GM21717 (cell line): ENCODE results near the gene EZH2.

Source experiments
- ATAC-seq: cut with Tn5 transposase; IDR thresholded peaks from one replicate; pipeline ENCODE4 v1.9.1; 2021; ENCODE audit warnings: mild to moderate bottlenecking, moderate library complexity; ENCODE audit not compliant: unreplicated experiment

The EZH2 gene

DNA sequence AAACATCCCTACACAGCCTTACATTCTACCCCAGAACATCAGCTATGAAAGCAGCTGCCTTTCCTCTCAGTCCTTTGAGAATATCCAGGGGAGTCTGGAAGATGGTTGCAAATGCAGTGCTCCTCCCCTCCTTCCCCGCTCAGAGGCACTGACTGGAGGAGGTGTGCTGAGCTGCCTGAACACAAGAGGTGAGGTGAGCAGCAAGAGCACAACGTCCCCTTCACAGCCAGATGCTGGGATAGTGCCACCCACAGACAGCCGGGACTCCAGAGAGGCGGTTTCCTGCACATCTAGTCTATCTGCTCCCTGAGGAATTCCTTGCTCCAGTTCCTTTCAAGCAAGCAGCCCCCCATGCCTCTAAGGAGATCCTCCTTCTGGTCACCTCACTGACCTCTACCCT lies 74.2 kb downstream of the EZH2 start:
- no peak for ATAC-seq

DNA sequence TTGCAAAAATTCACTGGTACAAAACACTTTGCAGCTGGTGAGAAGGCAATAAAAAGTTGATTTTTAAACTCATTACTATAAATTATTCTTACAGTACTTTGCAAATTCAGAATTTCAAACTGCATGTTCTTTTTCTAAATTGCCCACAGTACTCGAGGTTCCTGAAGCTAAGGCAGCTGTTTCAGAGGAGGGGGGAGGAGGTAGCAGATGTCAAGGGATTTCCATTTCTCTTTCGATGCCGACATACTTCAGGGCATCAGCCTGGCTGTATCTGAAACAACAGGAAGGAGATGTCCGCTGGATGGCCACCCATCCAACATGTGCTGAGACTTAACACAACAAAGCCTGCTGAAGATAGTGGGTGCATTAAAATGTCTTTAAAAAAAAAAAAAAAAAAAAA lies 76.7 kb downstream of the EZH2 start:
- ATAC-seq: no peak

DNA sequence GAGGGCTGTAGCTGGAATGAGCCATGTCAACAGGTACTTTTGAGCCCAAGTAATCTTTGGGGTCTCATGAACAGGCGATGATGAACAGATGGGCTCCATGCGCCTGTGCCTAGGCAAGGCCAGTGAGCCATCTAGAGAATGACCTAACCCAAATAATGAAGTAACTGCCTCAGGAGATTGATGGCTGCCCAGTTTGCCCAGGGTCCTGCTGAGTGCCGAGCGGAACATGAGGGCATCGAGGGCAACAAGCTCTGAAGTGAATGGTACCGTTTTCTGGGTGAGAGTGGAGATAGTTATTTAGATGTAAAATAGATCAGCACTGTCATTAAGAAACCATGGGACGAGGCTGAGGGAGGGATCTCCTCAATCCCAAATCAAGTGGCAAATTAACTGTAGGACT lies 77.9 kb downstream of the EZH2 start:
- ATAC-seq: no peak

DNA sequence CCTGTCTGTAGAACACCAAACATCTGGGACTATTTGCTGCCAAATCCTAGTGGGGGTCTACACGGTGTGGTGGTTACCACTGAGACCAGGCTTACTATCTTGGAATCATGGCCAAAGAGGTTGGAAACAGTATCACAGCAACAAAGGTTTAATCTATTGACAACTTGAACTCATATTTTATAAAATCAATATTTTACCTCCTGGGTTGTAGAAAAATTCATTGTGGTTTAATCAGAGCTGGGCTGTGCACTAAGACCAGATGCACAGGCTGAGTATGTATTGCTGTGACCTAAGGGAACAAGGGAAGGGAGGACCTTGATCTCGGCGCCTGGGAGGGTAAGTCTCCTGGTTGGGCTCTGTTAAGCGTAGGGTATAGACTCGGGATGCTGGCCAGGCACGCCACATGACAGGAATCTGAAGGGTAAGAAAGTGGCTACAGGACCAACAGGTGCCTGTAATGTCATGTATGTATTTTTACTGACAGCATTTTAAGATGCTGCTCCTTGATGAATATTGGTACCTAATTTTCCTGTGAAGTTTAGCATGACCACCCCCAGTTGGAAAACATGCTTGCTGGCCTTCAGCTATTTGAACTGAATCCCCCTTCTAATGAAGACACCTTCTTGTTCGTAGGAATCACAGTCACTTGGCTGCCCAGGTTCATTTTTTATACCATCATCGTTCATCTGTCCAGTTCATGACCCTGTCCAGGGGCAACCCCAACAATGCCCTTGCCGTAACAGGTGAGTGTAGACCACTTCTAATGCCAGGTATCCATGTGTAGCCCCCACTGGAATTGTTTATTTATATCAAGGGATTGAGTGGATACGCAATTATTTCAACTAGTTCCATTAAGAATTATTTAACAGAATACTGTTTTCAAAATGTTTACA lies 79.5 kb downstream of the EZH2 start:
- ATAC-seq: no peak

DNA sequence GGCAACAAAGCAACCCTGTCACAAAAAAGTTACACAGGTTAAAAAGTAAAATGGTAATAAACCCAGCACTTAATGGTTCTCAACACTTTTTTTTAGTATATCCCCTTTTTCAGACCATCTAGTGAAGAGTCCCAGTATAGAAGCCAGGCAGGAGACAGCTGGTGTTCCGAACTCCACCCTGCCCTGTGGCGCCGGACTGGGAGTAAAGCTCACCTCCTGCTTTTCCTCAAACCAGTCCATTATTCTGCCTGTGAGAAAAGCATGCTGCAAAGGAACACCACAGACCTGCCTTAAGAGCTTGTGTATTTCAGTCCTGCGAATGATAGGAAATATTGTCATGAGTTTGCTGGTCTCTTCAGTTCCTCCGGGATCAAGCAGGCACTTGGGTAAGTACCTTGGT lies 81.0 kb downstream of the EZH2 start:
- ATAC-seq: no peak

DNA sequence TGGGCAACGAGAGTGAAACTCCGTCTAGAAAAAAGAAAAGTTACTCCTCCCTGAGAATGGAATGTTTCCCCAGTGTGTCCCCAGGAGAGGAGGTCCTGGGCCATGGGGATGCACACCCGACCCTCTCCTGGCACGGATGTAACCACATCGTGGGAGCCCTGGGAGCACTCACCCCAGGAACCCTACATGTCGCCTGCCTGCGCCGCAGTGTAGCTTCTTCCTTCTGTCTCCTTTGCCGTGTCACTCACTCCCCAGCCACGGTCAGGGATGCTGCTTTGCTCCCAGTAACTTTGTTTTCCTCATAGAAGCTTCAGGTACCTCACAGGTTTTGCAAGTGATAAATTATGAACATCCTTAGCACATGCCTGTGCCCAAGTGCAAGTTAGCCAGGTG lies 82.0 kb downstream of the EZH2 start:
- no peak for ATAC-seq

DNA sequence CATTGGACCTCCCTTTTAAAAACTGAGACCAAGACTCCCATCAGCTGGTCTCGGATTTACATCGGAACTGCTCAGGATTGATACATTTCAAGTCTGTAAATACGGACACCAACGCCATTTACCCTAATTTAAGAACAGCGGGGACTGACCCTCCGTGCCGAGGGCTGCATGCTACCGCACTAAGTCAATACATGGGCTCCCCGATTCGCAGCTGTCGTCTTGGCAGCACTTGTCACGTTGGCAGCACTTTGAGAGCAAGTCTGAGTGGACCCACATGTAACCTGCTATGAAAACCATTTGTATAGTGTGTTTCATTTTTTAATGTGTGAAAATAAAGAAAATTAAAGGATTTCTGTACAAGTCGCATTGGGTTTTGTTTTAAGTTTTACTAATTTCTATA lies 83.4 kb downstream of the EZH2 start:
- ATAC-seq: no peak

DNA sequence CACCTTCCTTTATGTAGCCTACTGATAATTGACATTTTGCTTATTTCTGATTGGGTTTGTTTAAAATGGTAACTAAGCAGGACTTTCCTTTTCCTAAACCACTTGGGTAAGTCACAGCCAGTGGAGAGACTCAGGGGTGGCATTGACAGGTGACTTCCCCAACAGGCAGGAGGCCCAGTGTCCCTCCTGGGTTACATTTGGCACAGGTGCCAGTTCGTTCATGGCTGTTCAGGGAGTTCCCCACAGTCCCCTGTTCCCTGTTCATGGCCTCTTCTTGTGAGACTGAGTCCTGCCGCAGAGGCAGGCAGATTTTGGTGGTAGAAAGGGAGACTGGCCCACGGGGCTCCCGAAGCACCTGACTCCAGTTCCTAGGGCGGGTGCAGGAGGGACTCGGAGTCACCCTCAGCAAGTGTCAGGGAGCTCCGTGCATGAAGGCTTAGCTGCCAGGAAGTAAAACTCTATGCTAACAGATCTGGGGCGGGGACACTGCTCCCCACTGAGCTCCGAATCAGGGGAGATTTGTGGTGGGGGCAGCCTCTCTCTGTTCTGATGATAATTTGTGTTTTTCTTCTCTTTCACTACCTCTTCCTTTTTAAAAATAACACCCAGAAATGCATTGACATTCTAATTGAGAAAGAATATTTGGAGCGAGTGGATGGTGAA lies 84.1 kb downstream of the EZH2 start:
- no peak for ATAC-seq

DNA sequence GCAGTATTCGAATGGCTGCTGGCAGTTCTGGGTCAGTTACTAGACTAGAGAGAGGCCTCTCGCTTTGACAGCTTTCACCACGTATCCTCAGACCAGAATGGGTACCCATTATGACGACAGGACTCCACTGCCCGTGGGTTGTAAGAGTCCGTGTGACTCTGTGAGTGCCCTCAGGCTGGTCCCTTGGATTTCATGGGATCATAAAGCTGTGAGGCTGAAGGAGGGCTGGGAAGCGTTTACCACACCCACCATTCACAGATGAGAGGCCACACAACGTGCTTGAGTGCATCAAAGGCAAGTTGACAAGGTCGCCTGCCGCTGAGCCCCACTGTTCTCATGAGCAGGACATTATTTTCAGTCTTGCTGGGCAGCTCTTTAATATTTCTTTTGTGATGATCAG lies 87.2 kb downstream of the EZH2 start:
- ATAC-seq: no peak

DNA sequence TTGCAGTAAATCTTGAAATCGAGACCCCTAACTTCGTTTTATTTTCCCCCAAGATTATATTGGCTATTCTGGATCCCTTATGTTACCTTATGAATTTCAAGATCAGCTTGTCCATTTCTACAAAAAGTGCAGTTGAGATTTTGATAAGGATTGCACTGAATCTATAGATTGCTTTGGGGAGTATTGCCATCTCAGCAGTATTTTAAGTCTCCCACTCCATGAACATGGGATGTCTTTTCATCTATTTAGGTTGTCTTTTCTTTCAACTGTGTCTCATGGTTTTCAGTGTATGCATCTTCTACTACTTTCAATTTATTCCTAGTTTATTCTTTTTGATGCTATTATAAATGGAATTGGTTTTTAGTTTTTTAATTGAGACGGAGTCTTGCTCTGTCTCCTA lies 89.6 kb downstream of the EZH2 start:
- no peak for ATAC-seq

DNA sequence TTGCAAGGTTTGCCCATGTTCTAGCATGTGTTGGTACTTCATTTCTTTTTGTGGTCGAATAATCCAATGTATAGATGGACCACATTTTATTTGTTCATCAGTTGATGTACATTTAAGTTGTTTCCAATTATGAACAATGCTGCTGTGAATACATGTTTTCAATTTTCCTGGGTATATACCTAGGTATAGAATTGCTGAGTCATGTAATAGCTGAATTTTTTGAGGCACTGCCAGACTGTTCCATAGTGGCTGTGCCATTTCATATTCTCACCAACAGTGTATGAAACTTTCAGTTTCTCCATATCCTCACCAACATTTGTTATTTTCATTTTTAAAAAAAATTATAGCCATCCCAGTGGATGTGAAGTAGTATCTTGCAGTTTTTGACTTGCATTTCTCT lies 90.5 kb downstream of the EZH2 start:
- no peak for ATAC-seq

DNA sequence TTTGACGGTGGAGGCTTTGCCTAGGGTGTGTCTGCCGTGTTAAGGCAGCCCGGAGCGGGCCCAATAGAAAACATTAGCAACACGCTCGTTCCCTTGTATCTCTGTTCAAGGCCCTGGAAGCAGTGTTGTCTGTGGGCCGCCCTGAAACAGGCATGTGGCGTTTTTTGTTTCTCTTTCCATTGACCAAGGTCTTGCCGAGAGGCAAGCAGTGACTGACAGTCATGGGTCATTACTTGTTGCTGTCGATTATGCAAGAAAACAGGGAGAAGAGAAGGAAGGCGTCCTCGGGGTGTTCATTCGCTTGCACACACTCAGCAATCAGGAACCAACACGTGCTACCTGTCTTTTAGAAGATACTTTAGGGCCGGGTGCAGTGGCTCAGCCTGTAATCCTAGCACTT lies 92.5 kb downstream of the EZH2 start:
- ATAC-seq: no peak

DNA sequence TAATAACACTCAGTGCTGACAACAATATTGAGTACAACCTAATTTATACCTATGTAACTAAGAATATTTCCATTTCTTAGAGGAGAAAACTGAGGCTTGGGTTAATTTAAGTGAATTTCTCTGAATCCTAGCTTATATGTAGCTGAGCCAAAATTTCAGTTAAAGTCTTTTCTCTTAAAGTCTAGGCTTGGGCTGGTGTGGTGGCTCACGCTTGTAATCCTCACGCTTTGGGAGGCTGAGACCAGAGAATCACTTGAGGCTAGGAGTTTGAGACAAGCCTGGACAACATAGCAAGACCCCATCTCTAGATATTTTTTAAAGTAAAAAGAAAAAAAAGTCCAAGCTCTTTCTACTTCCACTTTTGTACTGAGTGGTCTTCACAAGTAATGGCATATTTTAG lies 93.2 kb downstream of the EZH2 start:
- ATAC-seq: no peak

DNA sequence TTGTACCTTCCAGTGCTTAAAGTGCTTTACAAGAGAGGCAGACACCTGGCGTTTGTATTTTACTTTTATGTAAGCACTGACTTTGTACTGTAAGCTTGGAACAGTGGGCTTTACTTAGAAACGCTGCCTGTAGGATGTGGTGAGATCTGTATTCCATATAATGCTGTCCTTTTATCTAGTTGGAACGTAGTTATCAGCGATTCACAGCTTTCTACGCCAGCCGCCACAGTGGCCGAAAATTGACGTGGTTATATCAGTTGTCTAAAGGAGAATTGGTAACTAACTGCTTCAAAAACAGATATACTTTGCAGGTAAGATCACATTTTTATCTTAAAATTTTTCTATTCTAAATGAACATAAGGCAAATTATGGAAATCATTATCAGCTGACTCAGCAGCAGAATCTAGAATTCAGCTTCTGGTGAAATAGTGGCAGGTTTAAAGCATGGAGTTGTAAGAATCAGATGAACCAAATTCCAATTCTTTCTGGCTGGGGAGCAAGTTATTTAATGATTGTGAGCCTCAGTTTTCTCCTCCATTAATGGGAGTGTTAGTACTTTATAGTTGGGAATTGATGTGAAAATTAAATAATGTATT lies 93.9 kb downstream of the EZH2 start:
- ATAC-seq: no peak

DNA sequence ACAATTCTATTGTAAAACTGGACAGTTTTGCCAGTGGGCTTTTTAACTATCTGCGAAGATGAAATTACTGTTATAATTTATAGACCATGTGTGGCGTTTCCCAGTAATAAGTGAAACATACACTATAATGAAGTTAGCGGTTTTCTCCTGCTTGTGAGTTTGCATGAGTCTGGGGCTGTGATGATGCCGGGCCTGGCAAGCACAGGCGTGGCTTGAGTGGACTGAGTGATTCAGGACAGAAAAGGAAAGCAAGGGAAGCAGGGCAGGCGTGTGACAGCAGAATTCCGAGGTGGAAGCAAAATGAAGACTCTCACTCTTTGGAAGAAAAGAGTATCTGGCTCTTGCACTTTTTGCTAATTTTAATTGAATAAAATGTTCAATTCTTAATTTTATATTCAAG lies 94.9 kb downstream of the EZH2 start:
- no peak for ATAC-seq

DNA sequence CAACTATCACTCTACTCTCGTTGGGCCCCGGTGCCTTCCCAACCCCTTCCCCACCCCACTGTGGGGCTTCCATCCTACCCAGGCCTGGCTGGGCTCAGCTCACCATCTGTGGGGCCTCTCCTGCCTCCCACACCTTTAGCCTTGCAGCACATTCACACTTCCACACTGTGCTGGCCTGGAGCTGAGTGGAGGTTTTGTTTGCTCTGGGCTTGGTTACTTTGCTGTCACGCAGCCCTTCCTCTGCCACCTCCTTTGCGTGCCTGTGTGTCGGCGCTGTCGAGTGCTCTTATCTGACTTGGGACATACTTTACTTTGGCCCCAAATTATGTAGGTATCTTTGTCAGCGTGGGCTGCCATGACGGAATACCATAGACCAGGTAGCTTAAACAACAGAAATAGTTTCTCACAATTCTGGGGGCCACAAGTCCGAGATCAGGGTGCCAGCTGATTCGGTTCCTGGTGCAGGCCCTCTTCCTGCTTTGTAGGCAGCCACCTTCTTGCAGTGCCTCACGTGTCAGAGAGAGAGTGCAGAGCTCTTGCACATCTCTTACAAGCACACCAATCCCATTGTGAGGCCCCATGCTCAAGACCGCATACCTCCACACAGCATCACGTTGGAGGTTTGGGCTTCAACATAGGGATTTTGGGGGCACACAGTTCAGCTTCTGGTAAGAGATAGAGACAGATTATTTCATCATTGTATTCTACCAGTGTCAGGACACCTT lies 96.4 kb downstream of the EZH2 start:
- ATAC-seq: no peak

DNA sequence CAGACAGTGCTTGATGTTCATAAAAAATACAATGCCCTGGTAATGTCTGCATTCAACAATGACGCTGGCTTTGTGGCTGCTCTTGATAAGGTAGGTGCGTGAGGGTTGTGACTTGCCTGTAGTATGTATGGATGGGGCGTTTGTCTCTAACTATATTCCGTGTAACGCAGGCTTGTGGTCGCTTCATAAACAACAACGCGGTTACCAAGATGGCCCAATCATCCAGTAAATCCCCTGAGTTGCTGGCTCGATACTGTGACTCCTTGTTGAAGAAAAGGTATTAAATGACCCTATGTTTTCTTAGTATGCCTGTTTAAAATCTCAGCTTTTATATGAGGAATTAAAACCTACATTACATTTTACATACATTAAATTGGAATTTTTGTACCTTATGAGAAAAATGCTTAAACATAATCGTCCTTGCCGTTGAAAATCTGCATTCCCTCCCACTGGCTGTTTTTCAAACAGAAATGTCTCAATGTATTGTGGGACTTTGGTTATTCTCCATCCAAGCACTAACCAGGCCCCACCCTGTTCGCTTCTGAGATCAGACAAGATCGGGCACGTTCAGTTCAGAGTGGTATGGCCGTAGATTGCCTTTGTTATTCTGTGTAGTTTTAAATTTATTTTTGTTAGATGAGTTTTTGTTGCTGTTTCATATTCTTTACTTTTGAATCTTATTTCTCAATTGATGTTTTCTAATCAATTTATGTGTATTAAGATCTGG lies 100.1 kb downstream of the EZH2 start:
- ATAC-seq: no peak

DNA sequence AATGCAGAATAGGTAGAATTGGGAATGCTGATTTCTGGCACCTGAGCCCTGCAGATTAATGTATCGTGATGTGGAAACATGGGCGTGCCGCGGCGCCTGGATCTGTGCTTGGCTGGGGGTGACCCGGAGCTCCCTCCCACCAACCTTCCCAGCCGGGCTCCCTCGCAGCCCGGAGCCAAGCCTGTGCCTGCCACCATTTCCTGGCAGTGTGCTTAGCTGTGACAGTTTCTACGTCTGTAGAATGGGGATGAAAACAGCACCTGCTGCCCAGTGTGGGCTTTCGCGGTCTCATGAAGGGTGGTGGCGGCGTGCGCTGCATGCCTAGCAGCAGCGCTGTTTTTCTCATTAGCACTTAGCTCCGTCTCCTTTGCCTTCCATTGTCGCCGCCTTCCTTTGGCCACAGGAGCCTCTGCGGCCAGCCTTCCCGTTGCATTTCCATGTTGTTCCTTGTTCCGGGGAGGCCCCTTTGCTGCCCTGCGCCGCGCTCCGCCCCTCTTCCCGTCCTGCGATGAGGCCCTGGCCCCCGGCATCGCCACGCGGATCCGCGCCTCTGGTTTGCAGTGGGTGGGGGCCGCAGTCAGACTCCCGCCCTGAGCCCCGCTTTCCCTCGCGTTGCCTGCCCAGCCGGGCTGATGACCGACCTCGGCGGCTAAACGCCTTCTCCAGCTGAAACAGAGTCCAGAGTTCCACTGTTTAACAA lies 101.2 kb downstream of the EZH2 start:
- no peak for ATAC-seq

DNA sequence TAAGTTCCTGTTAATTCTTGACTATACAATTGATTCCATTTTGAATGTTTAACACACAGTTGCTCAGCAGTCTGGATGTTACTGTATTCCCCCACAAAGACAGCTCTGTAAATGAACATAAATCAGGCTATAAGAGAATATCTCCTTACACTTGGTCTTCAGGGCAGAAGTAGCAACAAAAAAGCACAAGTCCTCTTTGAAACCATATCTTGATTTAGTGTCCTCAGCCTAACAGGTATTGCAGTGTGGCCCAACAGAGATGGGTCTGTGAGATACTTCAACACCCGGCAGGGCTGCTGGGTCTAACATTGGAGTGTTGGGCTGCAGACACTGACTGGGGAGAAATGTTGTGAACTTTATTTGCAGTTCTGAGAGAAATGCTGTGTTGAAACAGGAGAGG lies 109.6 kb downstream of the EZH2 start:
- no peak for ATAC-seq

DNA sequence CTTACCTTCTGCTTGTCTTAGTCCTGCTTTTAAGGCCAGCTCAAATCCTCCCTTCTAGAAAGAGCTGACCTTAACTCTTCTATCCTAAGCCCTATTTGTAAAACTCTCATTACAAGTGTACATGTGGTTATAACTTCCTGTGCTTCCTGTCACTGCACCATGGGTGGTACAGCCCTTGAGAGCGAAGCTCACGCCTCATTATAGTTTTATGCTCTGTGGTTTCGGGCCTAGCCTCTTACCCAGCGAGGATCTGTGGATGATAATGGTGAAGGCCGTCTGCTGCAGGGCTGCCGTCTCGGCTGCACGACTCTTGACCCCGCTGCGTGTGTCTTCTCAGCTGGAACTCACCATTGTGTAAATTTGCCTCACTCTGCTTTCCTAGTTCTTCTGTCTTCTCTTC lies 110.8 kb downstream of the EZH2 start:
- peak; percentile 73 for ATAC-seq
